GM12878 (cell line): ENCODE data around the gene PHC3.

Experiments
- RFX5 ChIP-seq: IDR thresholded peaks from 2 replicates; pipeline ENCODE4 v1.6.1; 2011; ENCODE audit warnings: low read depth, low read length, improper control_type of control experiment
- TF ChIP-seq, protein P1 (sequence below), 3 experiments: IDR thresholded peaks in 2 of 3; conservative IDR thresholded peaks in 1 of 3; 2 replicates each; pipeline ENCODE4 v1.5.1; 2011; ENCODE audit warnings: low read depth in 3 of 3, low read length in 3 of 3, mild to moderate bottlenecking in 3 of 3, control low read depth in 2 of 3, moderate library complexity in 2 of 3, inconsistent platforms in 1 of 3, mixed read lengths in 1 of 3; ENCODE audit not compliant: control insufficient read depth in 2 of 3, insufficient read depth in 1 of 3; ENCODE audit errors: extremely low read depth in 1 of 3

DNA sequence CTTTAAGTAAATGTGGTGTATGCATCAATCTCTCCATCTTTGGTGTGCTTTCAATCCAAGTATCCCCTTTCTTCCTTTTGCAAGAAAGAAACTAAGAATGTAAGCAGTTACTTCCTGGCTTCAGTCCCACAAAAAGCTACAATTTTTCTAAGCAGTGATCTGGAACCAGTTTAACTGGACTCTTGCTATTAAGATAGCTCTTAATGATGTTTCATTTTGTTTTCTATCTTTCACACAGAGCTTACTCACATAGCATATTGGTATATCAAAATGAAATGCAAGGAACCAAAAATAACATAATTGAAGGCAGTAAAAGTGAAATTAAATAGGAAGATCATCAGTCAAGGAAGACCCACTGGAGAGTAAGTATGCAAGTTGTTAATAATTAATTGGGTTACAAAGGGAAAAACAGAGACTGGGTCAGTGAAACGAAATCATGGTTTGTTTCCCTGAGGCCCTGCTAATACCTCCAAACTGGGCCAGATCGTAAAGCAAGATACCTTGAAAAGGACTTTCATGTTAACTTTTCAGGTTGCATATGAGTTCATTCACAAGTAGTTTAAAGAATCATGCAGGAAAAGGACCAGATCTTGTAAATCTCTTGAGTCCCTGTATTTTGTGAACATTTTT, 101.9 kb downstream of the PHC3 start:
- TF ChIP-seq RFX5: no peak
- TF ChIP-seq, protein P1, sequence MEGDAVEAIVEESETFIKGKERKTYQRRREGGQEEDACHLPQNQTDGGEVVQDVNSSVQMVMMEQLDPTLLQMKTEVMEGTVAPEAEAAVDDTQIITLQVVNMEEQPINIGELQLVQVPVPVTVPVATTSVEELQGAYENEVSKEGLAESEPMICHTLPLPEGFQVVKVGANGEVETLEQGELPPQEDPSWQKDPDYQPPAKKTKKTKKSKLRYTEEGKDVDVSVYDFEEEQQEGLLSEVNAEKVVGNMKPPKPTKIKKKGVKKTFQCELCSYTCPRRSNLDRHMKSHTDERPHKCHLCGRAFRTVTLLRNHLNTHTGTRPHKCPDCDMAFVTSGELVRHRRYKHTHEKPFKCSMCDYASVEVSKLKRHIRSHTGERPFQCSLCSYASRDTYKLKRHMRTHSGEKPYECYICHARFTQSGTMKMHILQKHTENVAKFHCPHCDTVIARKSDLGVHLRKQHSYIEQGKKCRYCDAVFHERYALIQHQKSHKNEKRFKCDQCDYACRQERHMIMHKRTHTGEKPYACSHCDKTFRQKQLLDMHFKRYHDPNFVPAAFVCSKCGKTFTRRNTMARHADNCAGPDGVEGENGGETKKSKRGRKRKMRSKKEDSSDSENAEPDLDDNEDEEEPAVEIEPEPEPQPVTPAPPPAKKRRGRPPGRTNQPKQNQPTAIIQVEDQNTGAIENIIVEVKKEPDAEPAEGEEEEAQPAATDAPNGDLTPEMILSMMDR (IDR thresholded peaks at IDR 0.05 in 2 of 3, conservative IDR thresholded peaks at IDR 0.05 in 1 of 3; ENCODE audit: control insufficient read depth in 2 of 3, extremely low read depth in 1 of 3, insufficient read depth in 1 of 3, low read depth in 3 of 3, low read length in 3 of 3): no peak
